NCI-H1092 treated with DMSO at 0.1 percent for 48 hours (cell line): ENCODE results near the gene AKAIN1.

ENCODE experiments used
- DNase-seq: peaks from one replicate; lab custom pipeline; 2025; lab: John Stamatoyannopoulos, UW

Gene AKAIN1

GRCh38 chr18:5159080-5159479 lies 38.0 kb downstream of the AKAIN1 start:
- no peak for DNase-seq

- no peak for DNase-seq
Measured at GRCh38 chr18:5158587-5158986, 38.5 kb downstream of the AKAIN1 start.

- DNase-seq = no peak
Measured at GRCh38 chr18:5158172-5158571, 38.9 kb downstream of the AKAIN1 start.

- no peak for DNase-seq
Measured at GRCh38 chr18:5155907-5156287, 41.2 kb downstream of the AKAIN1 start.

- DNase-seq = no peak
Measured at GRCh38 chr18:5155218-5155906, 41.7 kb downstream of the AKAIN1 start.

- no peak for DNase-seq
Measured at GRCh38 chr18:5152343-5153020, 44.6 kb downstream of the AKAIN1 start.

GRCh38 chr18:5150894-5151293 lies 46.2 kb downstream of the AKAIN1 start:
- DNase-seq = no peak

GRCh38 chr18:5146093-5146492 lies 51.0 kb downstream of the AKAIN1 start:
- no peak for DNase-seq

- DNase-seq = no peak
Measured at GRCh38 chr18:5145168-5145825, 51.8 kb downstream of the AKAIN1 start.

GRCh38 chr18:5144629-5145028 lies 52.4 kb downstream of the AKAIN1 start:
- no peak for DNase-seq

GRCh38 chr18:5142859-5143258 lies 54.2 kb downstream of the AKAIN1 start:
- DNase-seq = no peak

GRCh38 chr18:5142131-5142530 lies 54.9 kb downstream of the AKAIN1 start:
- no peak for DNase-seq

GRCh38 chr18:5137261-5137660 lies 59.8 kb downstream of the AKAIN1 start:
- no peak for DNase-seq

- DNase-seq = no peak
Measured at GRCh38 chr18:5132987-5133386, 64.1 kb downstream of the AKAIN1 start.

GRCh38 chr18:5122272-5122671 lies 74.8 kb downstream of the AKAIN1 start:
- DNase-seq = no peak

GRCh38 chr18:5110266-5110665 lies 86.8 kb downstream of the AKAIN1 start:
- DNase-seq = no peak

- DNase-seq = no peak
Measured at GRCh38 chr18:5107988-5108387, 89.1 kb downstream of the AKAIN1 start.

- no peak for DNase-seq
Measured at GRCh38 chr18:5106730-5107129, 90.3 kb downstream of the AKAIN1 start.

- DNase-seq = no peak
Measured at GRCh38 chr18:5104246-5104645, 92.8 kb downstream of the AKAIN1 start.

GRCh38 chr18:5103693-5104092 lies 93.4 kb downstream of the AKAIN1 start:
- no peak for DNase-seq

GRCh38 chr18:5103286-5103685 lies 93.8 kb downstream of the AKAIN1 start:
- DNase-seq = no peak

- DNase-seq = no peak
Measured at GRCh38 chr18:5097116-5097703, 99.8 kb downstream of the AKAIN1 start.

GRCh38 chr18:5095239-5095638 lies 101.8 kb downstream of the AKAIN1 start:
- no peak for DNase-seq
